ENCODE results near the gene ZBTB20.

- TF ChIP-seq, protein P1, sequence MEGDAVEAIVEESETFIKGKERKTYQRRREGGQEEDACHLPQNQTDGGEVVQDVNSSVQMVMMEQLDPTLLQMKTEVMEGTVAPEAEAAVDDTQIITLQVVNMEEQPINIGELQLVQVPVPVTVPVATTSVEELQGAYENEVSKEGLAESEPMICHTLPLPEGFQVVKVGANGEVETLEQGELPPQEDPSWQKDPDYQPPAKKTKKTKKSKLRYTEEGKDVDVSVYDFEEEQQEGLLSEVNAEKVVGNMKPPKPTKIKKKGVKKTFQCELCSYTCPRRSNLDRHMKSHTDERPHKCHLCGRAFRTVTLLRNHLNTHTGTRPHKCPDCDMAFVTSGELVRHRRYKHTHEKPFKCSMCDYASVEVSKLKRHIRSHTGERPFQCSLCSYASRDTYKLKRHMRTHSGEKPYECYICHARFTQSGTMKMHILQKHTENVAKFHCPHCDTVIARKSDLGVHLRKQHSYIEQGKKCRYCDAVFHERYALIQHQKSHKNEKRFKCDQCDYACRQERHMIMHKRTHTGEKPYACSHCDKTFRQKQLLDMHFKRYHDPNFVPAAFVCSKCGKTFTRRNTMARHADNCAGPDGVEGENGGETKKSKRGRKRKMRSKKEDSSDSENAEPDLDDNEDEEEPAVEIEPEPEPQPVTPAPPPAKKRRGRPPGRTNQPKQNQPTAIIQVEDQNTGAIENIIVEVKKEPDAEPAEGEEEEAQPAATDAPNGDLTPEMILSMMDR (IDR thresholded peaks at IDR 0.05): no peak
- TF ChIP-seq POLR2A (IDR thresholded peaks at IDR 0.05): no peak
Observed at GRCh38 chr3:115085197-115085865, 61.8 kb downstream of the ZBTB20 start.
